SK-N-SH (cell line): ENCODE measurements around the gene SAG. TPM values are rescaled to one million over a fixed set of nuclear protein-coding genes. Genes with fewer than 3 reads are reported as not detected.

Experiments used
- CTCF ChIA-PET: fragments of 300-600, 350-600 bp; formaldehyde crosslinking; extraction: SDS; loops from one replicate; lab custom pipeline; 2021; lab: Yijun Ruan, JAX
- POLR2A ChIA-PET: fragments of 350-600 bp; sonication (Branson Sonifier 250); formaldehyde crosslinking; extraction: SDS; loops from one replicate; lab custom pipeline; 2020; ENCODE audit warnings: antibody characterized with exemption, inconsistent platforms; lab: Yijun Ruan, JAX
- DNase-seq: peaks from one replicate; pipeline ENCODE4 v3.0.0; 2012
- H2AFZ ChIP-seq: fragments of 200-600 bp; sonication (generic); 2 replicates; pipeline ENCODE4 v1.8.1; 2016; ENCODE audit warnings: antibody characterized with exemption, mild to moderate bottlenecking, low read depth
- H3F3A ChIP-seq: fragments of 200-600 bp; sonication (generic); replicated peaks from 2 replicates; pipeline ENCODE3; 2016; ENCODE audit warnings: antibody characterized with exemption, mild to moderate bottlenecking; ENCODE audit not compliant: insufficient read depth
- H3K27ac ChIP-seq, 2 experiments: fragments of 200-500 bp in 1 of 2; fragments of 200-600 bp in 1 of 2; sonication (Bioruptor generic) in 1 of 2; sonication (generic), shearing (Covaris generic) in 1 of 2; 2 replicates each; pipeline versions ENCODE4 v1.5.1 to v1.6.1; 2014 to 2016; ENCODE audit warnings: low read depth in 2 of 2, inconsistent platforms in 1 of 2, low read length in 1 of 2, mild to moderate bottlenecking in 1 of 2, mixed read lengths in 1 of 2
- H3K27me3 ChIP-seq: fragments of 200-600 bp; sonication (generic), shearing (Covaris generic); 2 replicates; pipeline ENCODE4 v1.6.1; 2016; ENCODE audit warnings: mixed run types; ENCODE audit not compliant: insufficient read depth
- H3K36me3 ChIP-seq, 2 experiments: fragments of 200-500 bp in 1 of 2; fragments of 200-600 bp in 1 of 2; sonication (Bioruptor generic) in 1 of 2; sonication (generic) in 1 of 2; replicated peaks in 1 of 2; 2 replicates each; pipeline versions ENCODE3 to v1.5.1; 2014 to 2016; ENCODE audit warnings: low read length in 1 of 2, mild to moderate bottlenecking in 1 of 2; ENCODE audit not compliant: insufficient read depth in 2 of 2, control insufficient read depth in 1 of 2
- H3K4me1 ChIP-seq, 2 experiments: fragments of 200-500 bp in 1 of 2; fragments of 200-600 bp in 1 of 2; sonication (Bioruptor generic) in 1 of 2; sonication (generic), shearing (Covaris generic) in 1 of 2; 2 replicates each; pipeline versions ENCODE4 v1.5.1 to v1.6.1; 2014 to 2016; ENCODE audit warnings: low read depth in 1 of 2, low read length in 1 of 2, mixed run types in 1 of 2; ENCODE audit not compliant: insufficient read depth in 2 of 2, control insufficient read depth in 1 of 2
- H3K4me2 ChIP-seq: fragments of 200-600 bp; sonication (generic), shearing (Covaris generic); 2 replicates; pipeline ENCODE4 v1.6.1; 2017; ENCODE audit warnings: mixed run types
- H3K4me3 ChIP-seq, 2 experiments: fragments of 200-500 bp in 1 of 2; fragments of 200-600 bp in 1 of 2; sonication (Bioruptor generic) in 1 of 2; sonication (generic), shearing (Covaris generic) in 1 of 2; 2 replicates each; pipeline versions ENCODE4 v1.5.1 to v1.8.1; 2014 to 2016; ENCODE audit warnings: low read depth in 2 of 2, inconsistent platforms in 1 of 2, low read length in 1 of 2, mild to moderate bottlenecking in 1 of 2, mixed read lengths in 1 of 2, moderate library complexity in 1 of 2
- H3K79me2 ChIP-seq: fragments of 200-600 bp; sonication (generic); 2 replicates; pipeline ENCODE4 v1.8.1; 2017; ENCODE audit warnings: mild to moderate bottlenecking; ENCODE audit not compliant: insufficient read depth
- H3K9ac ChIP-seq: fragments of 200-600 bp; sonication (generic); 2 replicates; pipeline ENCODE4 v1.6.1; 2017; ENCODE audit warnings: mixed run types
- H3K9me2 ChIP-seq: fragments of 200-600 bp; sonication (generic); 2 replicates; pipeline ENCODE4 v1.6.1; 2017; ENCODE audit warnings: mixed run types
- H3K9me3 ChIP-seq: fragments of 200-600 bp; sonication (generic); 2 replicates; pipeline ENCODE4 v1.6.1; 2017; ENCODE audit warnings: mixed run types, mild to moderate bottlenecking, moderate library complexity
- H4K20me1 ChIP-seq: fragments of 200-600 bp; sonication (generic); 2 replicates; pipeline ENCODE4 v1.6.1; 2017; ENCODE audit warnings: mild to moderate bottlenecking, mixed run types; ENCODE audit not compliant: insufficient read depth
- ELF1 ChIP-seq: IDR thresholded peaks from 2 replicates; pipeline ENCODE4 v1.4.0; 2012
- EP300 ChIP-seq, 2 experiments: IDR thresholded peaks; 2 replicates each; pipeline versions ENCODE4 v1.4.0 to v1.6.1; 2012; ENCODE audit warnings: borderline replicate concordance in 1 of 2, low read depth in 1 of 2, low read length in 1 of 2
- FOXJ3 ChIP-seq: sonication (generic); formaldehyde crosslinking; IDR thresholded peaks from 2 replicates; pipeline ENCODE4 v1.5.1; 2020; ENCODE audit warnings: mild to moderate bottlenecking, missing genetic modification reagents
- GATA2 ChIP-seq: sonication (generic); formaldehyde crosslinking; IDR thresholded peaks from 2 replicates; pipeline ENCODE4 v1.5.0; 2020; ENCODE audit warnings: mild to moderate bottlenecking, missing genetic modification reagents
- NFIC ChIP-seq: IDR thresholded peaks from 2 replicates; pipeline ENCODE4 v1.4.0; 2012; ENCODE audit warnings: borderline replicate concordance
- PBX3 ChIP-seq: IDR thresholded peaks from 2 replicates; pipeline ENCODE4; 2012
- RCOR1 ChIP-seq: fragments of 150-350 bp; IDR thresholded peaks from 2 replicates; pipeline ENCODE4 v1.6.1; 2017; ENCODE audit warnings: antibody characterized with exemption, low read length
- REST ChIP-seq: IDR thresholded peaks from 2 replicates; pipeline ENCODE4 v1.6.1; 2012; ENCODE audit warnings: mild to moderate bottlenecking, low read depth, low read length, moderate library complexity
- RFX5 ChIP-seq: IDR thresholded peaks from 2 replicates; pipeline ENCODE4 v1.6.1; 2012; ENCODE audit warnings: mild to moderate bottlenecking, improper control_type of control experiment, low read length
- SMC3 ChIP-seq: IDR thresholded peaks from 2 replicates; pipeline ENCODE4 v1.6.1; 2012; ENCODE audit warnings: low read depth, low read length, improper control_type of control experiment
- TAF1 ChIP-seq: IDR thresholded peaks from 2 replicates; pipeline ENCODE4 v1.6.1; 2012; ENCODE audit warnings: low read depth, mild to moderate bottlenecking, low read length, moderate library complexity, borderline replicate concordance
- TCF12 ChIP-seq: IDR thresholded peaks from 2 replicates; pipeline ENCODE4 v1.4.0; 2012
- USF2 ChIP-seq: fragments of 150-350 bp; IDR thresholded peaks from 2 replicates; pipeline ENCODE4 v1.6.1; 2017; ENCODE audit warnings: antibody characterized with exemption, low read length, low read depth, borderline replicate concordance
- YY1 ChIP-seq: IDR thresholded peaks from 2 replicates; pipeline ENCODE4 v1.4.0; 2012; ENCODE audit warnings: low read depth, mild to moderate bottlenecking
- WGBS: methylation state at CpG from one replicate; pipeline ENCODE4 v1.1.6; 2017; ENCODE audit warnings: low lambda C conversion rate; 5-methylcytosine and 5-hydroxymethylcytosine counted together
- polyA plus RNA-seq, 3 experiments: library from polyadenylated mRNA; depleted of rRNA; stranded (reverse); fragments of >200 nt; gene quantifications; 2 replicates each; pipeline ENCODE4 v1.2.3, GENCODE V29; 2012

Gene SAG
- polyA plus RNA-seq, 1 of the 3 experiments (the other 2 are of a cell fraction) = not detected

GRCh38 chr2:233389601-233390125 is 82.0 kb downstream of the SAG start:
- no peaks in the 10 kb centered on the region for H3K9me2 ChIP-seq
- DNase-seq = no peak
- no peak overlapping the region for H3K4me2 ChIP-seq
- no peak overlapping the region for H2AFZ ChIP-seq
- peaks cover 20 to 28% of the 10 kb centered on the region in 2 experiments for H3K4me1 ChIP-seq
- H3K79me2 ChIP-seq = peaks cover 16% of the 10 kb centered on the region; the same call in 1 of the 2 replicates
- 94% methylated on average over 8 of the region's 8 CpGs for WGBS
- TF ChIP-seq RFX5 = no peak
- TF ChIP-seq YY1 = no peak
- no peak for TF ChIP-seq NFIC
- TF ChIP-seq ELF1 = no peak
- TF ChIP-seq EP300 (IDR thresholded peaks at IDR 0.05; ENCODE audit: borderline replicate concordance in 1 of 2, low read depth in 1 of 2, low read length in 1 of 2) = no peak
- no peak for TF ChIP-seq FOXJ3
- no peak for TF ChIP-seq REST
- no peak for TF ChIP-seq PBX3
- TF ChIP-seq GATA2 = no peak
- no peak for TF ChIP-seq TAF1
- TF ChIP-seq TCF12 = no peak
- TF ChIP-seq RCOR1 = no peak
- TF ChIP-seq USF2 = no peak
- no peak for TF ChIP-seq SMC3
- CTCF ChIA-PET = interaction anchor here (1.4 kb wide), 1 partner anchor 53 kb away, joined by 6 read pairs; no protein-coding TSS in a partner anchor
- peaks cover 0 to 28% of the 10 kb centered on the region in 2 experiments for H3K36me3 ChIP-seq
- no peak overlapping the region for H3K4me3 ChIP-seq
- POLR2A ChIA-PET = no interaction called here
- H3K27me3 ChIP-seq = no peaks in the 10 kb centered on the region
- H3F3A ChIP-seq = peaks cover 10% of the 10 kb centered on the region
- H3K9ac ChIP-seq = no peak overlapping the region
- no peak overlapping the region for H3K27ac ChIP-seq
- H3K9me3 ChIP-seq = no peaks in the 10 kb centered on the region
- H4K20me1 ChIP-seq = peaks cover 29% of the 10 kb centered on the region
